HEK293 (cell line): ENCODE data around the gene GLT8D2.

Experiments used
- CTCF ChIA-PET: fragments of 350-600 bp; formaldehyde crosslinking; extraction: SDS; loops from one replicate; lab custom pipeline; 2021; ENCODE audit warnings: antibody characterized with exemption; lab: Yijun Ruan, JAX
- POLR2A ChIA-PET: fragments of 300-600 bp; formaldehyde crosslinking; extraction: SDS; loops from one replicate; lab custom pipeline; 2020; ENCODE audit warnings: antibody characterized with exemption, inconsistent platforms; lab: Yijun Ruan, JAX
- H3K27ac ChIP-seq: fragments of 200-500 bp; sonication (Bioruptor generic); 2 replicates; pipeline ENCODE4 v1.5.1; 2014; ENCODE audit warnings: low read depth, low read length, control low read depth, inconsistent platforms; ENCODE audit errors: extremely low read depth
- H3K36me3 ChIP-seq, 2 experiments: fragments of 200-500 bp in 1 of 2; sonication (Bioruptor generic) in 1 of 2; 1 replicate in 1 of 2; 2 replicates in 1 of 2; pipeline ENCODE4 v1.5.1; 2014 to 2017; ENCODE audit warnings: inconsistent platforms in 2 of 2, low read length in 2 of 2; ENCODE audit not compliant: control insufficient read depth in 2 of 2, insufficient read depth in 1 of 2
- H3K4me1 ChIP-seq: fragments of 200-500 bp; sonication (Bioruptor generic); 2 replicates; pipeline ENCODE4 v1.5.1; 2014; ENCODE audit warnings: mild to moderate bottlenecking, low read length, inconsistent platforms; ENCODE audit not compliant: control insufficient read depth, insufficient read depth
- H3K4me3 ChIP-seq: 2 replicates; pipeline ENCODE4 v1.5.1; 2011; ENCODE audit warnings: low read depth, mild to moderate bottlenecking, control low read depth, low read length, moderate library complexity
- H3K9me3 ChIP-seq: fragments of 200-500 bp; sonication (Bioruptor generic); 2 replicates; pipeline ENCODE4 v1.5.1; 2014; ENCODE audit warnings: low read depth, low read length, inconsistent platforms; ENCODE audit not compliant: control insufficient read depth, insufficient read depth
- ATF2 ChIP-seq: fragments of 450-650 bp; formaldehyde crosslinking; IDR thresholded peaks from 2 replicates; pipeline ENCODE4 v1.5.1; 2016; ENCODE audit warnings: missing biosample characterization, missing genetic modification characterization, low read depth
- BCL6B ChIP-seq: fragments of 450-650 bp; formaldehyde crosslinking; IDR thresholded peaks from 2 replicates; pipeline ENCODE4 v1.5.1; 2017; ENCODE audit warnings: missing biosample characterization, missing genetic modification characterization
- KLF10 ChIP-seq: fragments of 450-650 bp; IDR thresholded peaks from 2 replicates; pipeline ENCODE4 v1.5.1; 2018; ENCODE audit warnings: missing biosample characterization, mild to moderate bottlenecking, missing genetic modification characterization
- KLF16 ChIP-seq: fragments of 450-650 bp; formaldehyde crosslinking; IDR thresholded peaks from 2 replicates; pipeline ENCODE4 v1.5.1; 2017; ENCODE audit warnings: missing biosample characterization, missing genetic modification characterization
- KLF8 ChIP-seq: fragments of 450-650 bp; formaldehyde crosslinking; IDR thresholded peaks from 2 replicates; pipeline ENCODE4 v1.5.1; 2016; ENCODE audit warnings: missing biosample characterization, missing genetic modification characterization
- PBX3 ChIP-seq: sonication (generic); formaldehyde crosslinking; IDR thresholded peaks from 2 replicates; pipeline ENCODE4 v1.8.1; 2022; ENCODE audit warnings: mild to moderate bottlenecking, moderate library complexity, missing genetic modification reagents
- SCRT1 ChIP-seq: fragments of 450-650 bp; formaldehyde crosslinking; IDR thresholded peaks from 2 replicates; pipeline ENCODE4 v1.5.1; 2016; ENCODE audit warnings: missing biosample characterization, missing genetic modification characterization, borderline replicate concordance
- ZBTB44 ChIP-seq: fragments of 450-650 bp; IDR thresholded peaks from 2 replicates; pipeline ENCODE4 v1.5.1; 2018; ENCODE audit warnings: missing biosample characterization, mild to moderate bottlenecking, missing genetic modification characterization
- ZNF10 ChIP-seq: fragments of 450-650 bp; formaldehyde crosslinking; IDR thresholded peaks from 2 replicates; pipeline ENCODE4 v1.5.1; 2017; ENCODE audit warnings: missing biosample characterization, missing genetic modification characterization
- ZNF140 ChIP-seq: fragments of 450-650 bp; formaldehyde crosslinking; IDR thresholded peaks from 2 replicates; pipeline ENCODE4 v1.5.1; 2016; ENCODE audit warnings: missing biosample characterization, missing genetic modification characterization
- ZNF23 ChIP-seq: fragments of 450-650 bp; formaldehyde crosslinking; IDR thresholded peaks from 2 replicates; pipeline ENCODE4 v1.5.1; 2016; ENCODE audit warnings: missing biosample characterization, missing genetic modification characterization, borderline replicate concordance
- ZNF324 ChIP-seq: fragments of 450-650 bp; formaldehyde crosslinking; IDR thresholded peaks from 2 replicates; pipeline ENCODE4 v1.5.1; 2016; ENCODE audit warnings: missing biosample characterization, missing genetic modification characterization
- ZNF366 ChIP-seq: fragments of 450-650 bp; formaldehyde crosslinking; conservative IDR thresholded peaks from 2 replicates; pipeline ENCODE4 v1.5.1; 2016; ENCODE audit warnings: missing biosample characterization, missing genetic modification characterization
- ZNF488 ChIP-seq: fragments of 450-650 bp; formaldehyde crosslinking; IDR thresholded peaks from 2 replicates; pipeline ENCODE4 v1.5.1; 2016; ENCODE audit warnings: missing biosample characterization, missing genetic modification characterization
- ZNF510 ChIP-seq: fragments of 450-650 bp; formaldehyde crosslinking; IDR thresholded peaks from 2 replicates; pipeline ENCODE4 v1.5.1; 2018; ENCODE audit warnings: mild to moderate bottlenecking, missing genetic modification characterization, missing biosample characterization; ENCODE audit not compliant: insufficient replicate concordance
- ZNF580 ChIP-seq: fragments of 450-650 bp; formaldehyde crosslinking; IDR thresholded peaks from 2 replicates; pipeline ENCODE4 v1.5.1; 2016; ENCODE audit warnings: missing biosample characterization, missing genetic modification characterization
- ZNF660 ChIP-seq: fragments of 450-650 bp; IDR thresholded peaks from 2 replicates; pipeline ENCODE4 v1.5.1; 2018; ENCODE audit warnings: missing biosample characterization, mild to moderate bottlenecking, missing genetic modification characterization
- ZNF701 ChIP-seq: fragments of 450-650 bp; formaldehyde crosslinking; IDR thresholded peaks from 2 replicates; pipeline ENCODE4 v1.5.1; 2016; ENCODE audit warnings: missing biosample characterization, missing genetic modification characterization
- ZNF707 ChIP-seq: fragments of 450-650 bp; formaldehyde crosslinking; IDR thresholded peaks from 2 replicates; pipeline ENCODE4 v1.5.1; 2016; ENCODE audit warnings: missing biosample characterization, missing genetic modification characterization
- ZNF830 ChIP-seq: fragments of 450-650 bp; IDR thresholded peaks from 2 replicates; pipeline ENCODE4 v1.5.0; 2018; ENCODE audit warnings: missing biosample characterization, missing genetic modification characterization, low read depth, mild to moderate bottlenecking, moderate library complexity
- ZSCAN30 ChIP-seq: fragments of 450-650 bp; IDR thresholded peaks from 2 replicates; pipeline ENCODE4 v1.5.1; 2018; ENCODE audit warnings: missing biosample characterization, mild to moderate bottlenecking, missing genetic modification characterization, moderate library complexity
- ZSCAN4 ChIP-seq: fragments of 450-650 bp; formaldehyde crosslinking; IDR thresholded peaks from 2 replicates; pipeline ENCODE4 v1.5.1; 2017; ENCODE audit warnings: missing biosample characterization, missing genetic modification characterization

Gene GLT8D2

GRCh38 chr12:103998976-103999375 lies 51.0 kb downstream of the GLT8D2 start (continued):
- TF ChIP-seq ZNF707 (tag by site-specific recombination) (no peak), KLF10 (no peak), ZBTB44 (tag by site-specific recombination) (no peak)

- H3K4me1 ChIP-seq, result no peaks in the 10 kb centered on the region
- no peaks in the 10 kb centered on the region for H3K9me3 ChIP-seq
- H3K36me3 ChIP-seq, result no peaks in the 10 kb centered on the region
- no peak overlapping the region for H3K27ac ChIP-seq
- ChIA-PET POLR2A (interaction anchor here (1.4 to 1.5 kb wide), 2 partner anchors 11 to 67 kb away, joined by 3 read pairs; partner anchors contain the start of gene HCFC2), CTCF (interaction anchor here (0.7 kb wide), 2 partner anchors 332 to 364 kb away, joined by 3 to 8 read pairs; no protein-coding TSS in a partner anchor)
- no peak overlapping the region for H3K4me3 ChIP-seq
- TF ChIP-seq SCRT1 (tag by site-specific recombination), result no peak
- TF ChIP-seq KLF8 (tag by site-specific recombination), result no peak
- no peak for TF ChIP-seq ZNF510 (tag by site-specific recombination)
- no peak for TF ChIP-seq ZNF324 (tag by site-specific recombination)
- no peak for TF ChIP-seq ZNF366
- TF ChIP-seq ZSCAN4 (tag by site-specific recombination), result 0 out of 2 replicates have a peak, but pooled peaks have one; percentile 18
- 0 out of 2 replicates have a peak, but pooled peaks have one; percentile 6 for TF ChIP-seq ZNF140 (tag by site-specific recombination)
- TF ChIP-seq ATF2 (tag by site-specific recombination), result peak; percentile 62; the same call in 1 of the 2 replicates
- no peak for TF ChIP-seq KLF16 (tag by site-specific recombination)
These were observed 52.6 kb downstream of the GLT8D2 start for GRCh38 chr12:103997286-103997900.

GRCh38 chr12:103996595-103996994 lies 53.4 kb downstream of the GLT8D2 start:
- H3K9me3 ChIP-seq, result no peaks in the 10 kb centered on the region
- TF ChIP-seq ZNF830 (tag by site-specific recombination) (no peak), BCL6B (tag by site-specific recombination) (no peak), PBX3 (CRISPR knock-in tag) (no peak), SCRT1 (tag by site-specific recombination) (no peak), ZSCAN30 (tag by site-specific recombination) (no peak), ZNF140 (tag by site-specific recombination) (no peak), ZNF660 (tag by site-specific recombination) (no peak), ZNF10 (no peak), ZNF488 (no peak), ZNF580 (tag by site-specific recombination) (no peak), ZNF701 (tag by site-specific recombination) (no peak), ZNF23 (tag by site-specific recombination) (no peak)
- TF ChIP-seq, all 188 proteins: peak for 0
- Histone ChIP-seq H3K4me1 (no peaks in the 10 kb centered on the region), H3K27ac (no peak overlapping the region), H3K4me3 (no peak overlapping the region), H3K36me3 (no peaks in the 10 kb centered on the region)
- ChIA-PET POLR2A (interaction anchor here (1.5 kb wide), 1 partner anchor 10 kb away, joined by 3 read pairs; no protein-coding TSS in a partner anchor), CTCF (interaction anchor here (0.6 to 0.8 kb wide), 2 partner anchors 85 to 100 kb away, joined by 3 to 4 read pairs; no protein-coding TSS in a partner anchor)
